HepG2 (cell line): ENCODE results near the gene LRRC42. TPM values are rescaled to one million over a fixed set of nuclear protein-coding genes. Genes with fewer than 3 reads are reported as not detected.

Experiments used
- ADNP ChIP-seq: sonication (generic); formaldehyde crosslinking; IDR thresholded peaks from 2 replicates; pipeline ENCODE4 v1.4.0; 2020; ENCODE audit warnings: missing genetic modification reagents
- ETV5 ChIP-seq: IDR thresholded peaks from 2 replicates; pipeline ENCODE4 v1.6.1; 2018; ENCODE audit warnings: missing biosample characterization, missing genetic modification reagents, inconsistent platforms, borderline replicate concordance
- FOXM1 ChIP-seq: sonication (generic); formaldehyde crosslinking; IDR thresholded peaks from 2 replicates; pipeline ENCODE4 v1.5.0; 2020; ENCODE audit warnings: missing genetic modification reagents
- GTF2F1 ChIP-seq: fragments of 150-350 bp; IDR thresholded peaks from 2 replicates; pipeline ENCODE4 v1.6.1; 2014; ENCODE audit warnings: low read length
- HDAC2 ChIP-seq: sonication (generic); formaldehyde crosslinking; IDR thresholded peaks from 2 replicates; pipeline ENCODE4 v1.4.0; 2020; ENCODE audit warnings: missing genetic modification reagents
- HNF4A ChIP-seq: sonication (generic); formaldehyde crosslinking; IDR thresholded peaks from 2 replicates; pipeline ENCODE4 v1.4.0; 2020; ENCODE audit warnings: missing genetic modification reagents
- HNF4G ChIP-seq, 2 experiments: sonication (generic) in 1 of 2; formaldehyde crosslinking in 1 of 2; IDR thresholded peaks; 2 replicates each; pipeline versions ENCODE4 v1.4.0 to v1.6.1; 2011 to 2020; ENCODE audit warnings: borderline replicate concordance in 2 of 2, low read depth in 2 of 2, mild to moderate bottlenecking in 2 of 2, low read length in 1 of 2, missing genetic modification reagents in 1 of 2, moderate library complexity in 1 of 2
- JARID2 ChIP-seq: sonication (generic); formaldehyde crosslinking; IDR thresholded peaks from 2 replicates; pipeline ENCODE4 v1.8.1; 2023; ENCODE audit warnings: missing genetic modification reagents, inconsistent platforms; ENCODE audit not compliant: insufficient replicate concordance
- KDM3A ChIP-seq: IDR thresholded peaks from 2 replicates; pipeline ENCODE4 v1.6.1; 2018; ENCODE audit warnings: low read depth, missing compliant biosample characterization
- MAFG ChIP-seq: sonication (generic); formaldehyde crosslinking; IDR thresholded peaks from 2 replicates; pipeline ENCODE4 v1.5.1; 2020; ENCODE audit warnings: mild to moderate bottlenecking, missing genetic modification reagents
- RXRA ChIP-seq: sonication (generic); formaldehyde crosslinking; IDR thresholded peaks from 2 replicates; pipeline ENCODE4 v1.5.1; 2020; ENCODE audit warnings: missing genetic modification reagents
- TARDBP ChIP-seq: sonication (generic); formaldehyde crosslinking; IDR thresholded peaks from 2 replicates; pipeline ENCODE4 v1.8.0; 2022; ENCODE audit warnings: mild to moderate bottlenecking, missing genetic modification reagents
- TBX2 ChIP-seq: sonication (generic); formaldehyde crosslinking; IDR thresholded peaks from 2 replicates; pipeline ENCODE4 v1.5.0; 2020; ENCODE audit warnings: missing genetic modification reagents, mild to moderate bottlenecking, borderline replicate concordance
- THAP11 ChIP-seq: IDR thresholded peaks from 2 replicates; pipeline ENCODE4 v1.6.1; 2016; ENCODE audit warnings: missing biosample characterization, missing genetic modification reagents
- ZBTB21 ChIP-seq: sonication (generic); formaldehyde crosslinking; IDR thresholded peaks from 2 replicates; pipeline ENCODE4 v1.4.0; 2020; ENCODE audit warnings: missing genetic modification reagents
- ZBTB37 ChIP-seq: sonication (generic); formaldehyde crosslinking; IDR thresholded peaks from 2 replicates; pipeline ENCODE4 v1.4.0; 2020; ENCODE audit warnings: mild to moderate bottlenecking, missing genetic modification reagents
- ZBTB7A ChIP-seq: sonication (generic); formaldehyde crosslinking; IDR thresholded peaks from 2 replicates; pipeline ENCODE4 v1.8.0; 2022; ENCODE audit warnings: mild to moderate bottlenecking, missing genetic modification reagents
- ZMYM3 ChIP-seq: sonication (generic); formaldehyde crosslinking; IDR thresholded peaks from 2 replicates; pipeline ENCODE4 v1.5.1; 2020; ENCODE audit warnings: mild to moderate bottlenecking, missing genetic modification reagents
- ZNF251 ChIP-seq: sonication (generic); formaldehyde crosslinking; IDR thresholded peaks from 2 replicates; pipeline ENCODE4 v1.9.0; 2021; ENCODE audit warnings: mild to moderate bottlenecking, missing genetic modification reagents
- ZNF362 ChIP-seq: sonication (generic); formaldehyde crosslinking; IDR thresholded peaks from 2 replicates; pipeline ENCODE4 v1.4.0; 2020; ENCODE audit warnings: missing genetic modification reagents, mild to moderate bottlenecking, borderline replicate concordance
- polyA plus RNA-seq, 8 experiments: library from polyadenylated mRNA; depleted of rRNA in 3 of 8; stranded (reverse) in 7 of 8; unstranded in 1 of 8; fragments of >200 nt; fragmentation: Illumina TruSeq in 4 of 8; extraction: Trizol in 4 of 8; gene quantifications; 2 replicates each; pipeline versions ENCODE4 v1.2.1 to v1.2.3, GENCODE V29; 2011 to 2016; ENCODE audit warnings: low read depth in 4 of 8, missing spikeins in 1 of 8, mixed read lengths in 1 of 8; ENCODE audit not compliant: insufficient read depth in 1 of 8
- total RNA-seq, 5 experiments: library from RNA; depleted of rRNA; stranded (reverse); fragments of >200 nt; fragmentation: Illumina TruSeq; extraction: Trizol; gene quantifications; 2 replicates each; pipeline ENCODE4 v1.2.3, GENCODE V29; 2016; ENCODE audit warnings: low read depth in 1 of 5
- TF ChIP-seq, protein P1 (sequence below): IDR thresholded peaks from 2 replicates; pipeline ENCODE4 v1.6.1; 2016; ENCODE audit warnings: low read depth, borderline replicate concordance
- TF ChIP-seq, protein P2 (sequence below): sonication (generic); formaldehyde crosslinking; IDR thresholded peaks from 2 replicates; pipeline ENCODE4 v1.5.0; 2020; ENCODE audit warnings: mild to moderate bottlenecking, missing genetic modification reagents, borderline replicate concordance
- TF ChIP-seq, protein P3 (sequence below): sonication (generic); formaldehyde crosslinking; IDR thresholded peaks from 2 replicates; pipeline ENCODE4 v1.4.0; 2020; ENCODE audit warnings: missing genetic modification reagents

LRRC42 gene
- total and polyA plus RNA-seq, 2 of the 13 experiments (the other 11 are each of a cell fraction or from before 2014, with no cell fraction given): 30.6 to 43.6 TPM

DNA sequence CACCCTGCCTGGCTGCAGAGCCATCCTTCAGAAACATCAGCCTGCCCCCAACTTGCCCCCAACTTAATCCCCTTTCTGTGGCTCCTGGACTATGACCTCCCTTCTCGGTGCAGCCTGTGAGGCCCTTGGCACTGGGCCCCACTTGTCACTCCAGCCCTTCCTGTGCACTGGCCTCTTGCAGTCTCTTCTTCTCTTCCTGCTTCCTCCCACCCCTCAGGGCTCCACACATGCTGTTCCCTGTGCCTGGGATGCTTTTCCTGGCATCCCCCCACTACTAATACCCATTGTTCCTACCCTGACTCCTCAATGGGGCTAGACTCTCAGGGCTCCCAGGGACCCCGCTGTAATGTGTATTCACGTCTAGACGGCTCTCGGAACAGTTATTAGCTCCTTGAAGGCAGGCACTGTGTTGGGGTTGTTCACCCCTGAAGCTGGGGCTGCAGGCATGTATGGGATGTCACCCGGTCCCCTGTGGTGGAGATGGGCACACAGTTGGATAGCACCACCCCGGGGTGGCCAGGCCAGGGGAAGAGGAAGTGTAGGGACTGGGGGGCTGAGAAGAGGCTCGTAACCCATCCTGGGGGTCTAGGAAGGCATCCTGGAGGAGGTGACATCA is 67.4 kb downstream of the LRRC42 start (continued):
- TF ChIP-seq ZBTB37 (CRISPR knock-in tag) (no peak), RXRA (peak; percentile 29; the same call in 1 of the 2 replicates), ZMYM3 (peak; percentile 98), TBX2 (peak; percentile 25; the same call in 1 of the 2 replicates), ZBTB21 (CRISPR knock-in tag) (no peak), ETV5 (CRISPR knock-in tag) (peak; percentile 46; the same call in 1 of the 2 replicates), HNF4G (IDR thresholded peaks at IDR 0.05; ENCODE audit: borderline replicate concordance, low read depth, low read length) (peak; percentile 72), HNF4G (CRISPR knock-in tag; IDR thresholded peaks at IDR 0.05; ENCODE audit: borderline replicate concordance, low read depth) (no peak), ZNF251 (CRISPR knock-in tag) (no peak), ZBTB7A (CRISPR knock-in tag) (no peak), THAP11 (CRISPR knock-in tag) (0 out of 2 replicates have a peak, but pooled peaks have one; percentile 44), HNF4A (peak; percentile 62), MAFG (CRISPR knock-in tag) (no peak), FOXM1 (no peak), JARID2 (CRISPR knock-in tag) (no peak), HDAC2 (peak; percentile 25; the same call in 1 of the 2 replicates), ADNP (peak; percentile 52; the same call in 1 of the 2 replicates), ZNF362 (CRISPR knock-in tag) (no peak), GTF2F1 (no peak), KDM3A (no peak), TARDBP (no peak)
- TF ChIP-seq, protein P1, sequence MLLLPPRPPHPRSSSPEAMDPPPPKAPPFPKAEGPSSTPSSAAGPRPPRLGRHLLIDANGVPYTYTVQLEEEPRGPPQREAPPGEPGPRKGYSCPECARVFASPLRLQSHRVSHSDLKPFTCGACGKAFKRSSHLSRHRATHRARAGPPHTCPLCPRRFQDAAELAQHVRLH (CRISPR knock-in tag): peak; percentile 41; the same call in 1 of the 2 replicates
- TF ChIP-seq, protein P2, sequence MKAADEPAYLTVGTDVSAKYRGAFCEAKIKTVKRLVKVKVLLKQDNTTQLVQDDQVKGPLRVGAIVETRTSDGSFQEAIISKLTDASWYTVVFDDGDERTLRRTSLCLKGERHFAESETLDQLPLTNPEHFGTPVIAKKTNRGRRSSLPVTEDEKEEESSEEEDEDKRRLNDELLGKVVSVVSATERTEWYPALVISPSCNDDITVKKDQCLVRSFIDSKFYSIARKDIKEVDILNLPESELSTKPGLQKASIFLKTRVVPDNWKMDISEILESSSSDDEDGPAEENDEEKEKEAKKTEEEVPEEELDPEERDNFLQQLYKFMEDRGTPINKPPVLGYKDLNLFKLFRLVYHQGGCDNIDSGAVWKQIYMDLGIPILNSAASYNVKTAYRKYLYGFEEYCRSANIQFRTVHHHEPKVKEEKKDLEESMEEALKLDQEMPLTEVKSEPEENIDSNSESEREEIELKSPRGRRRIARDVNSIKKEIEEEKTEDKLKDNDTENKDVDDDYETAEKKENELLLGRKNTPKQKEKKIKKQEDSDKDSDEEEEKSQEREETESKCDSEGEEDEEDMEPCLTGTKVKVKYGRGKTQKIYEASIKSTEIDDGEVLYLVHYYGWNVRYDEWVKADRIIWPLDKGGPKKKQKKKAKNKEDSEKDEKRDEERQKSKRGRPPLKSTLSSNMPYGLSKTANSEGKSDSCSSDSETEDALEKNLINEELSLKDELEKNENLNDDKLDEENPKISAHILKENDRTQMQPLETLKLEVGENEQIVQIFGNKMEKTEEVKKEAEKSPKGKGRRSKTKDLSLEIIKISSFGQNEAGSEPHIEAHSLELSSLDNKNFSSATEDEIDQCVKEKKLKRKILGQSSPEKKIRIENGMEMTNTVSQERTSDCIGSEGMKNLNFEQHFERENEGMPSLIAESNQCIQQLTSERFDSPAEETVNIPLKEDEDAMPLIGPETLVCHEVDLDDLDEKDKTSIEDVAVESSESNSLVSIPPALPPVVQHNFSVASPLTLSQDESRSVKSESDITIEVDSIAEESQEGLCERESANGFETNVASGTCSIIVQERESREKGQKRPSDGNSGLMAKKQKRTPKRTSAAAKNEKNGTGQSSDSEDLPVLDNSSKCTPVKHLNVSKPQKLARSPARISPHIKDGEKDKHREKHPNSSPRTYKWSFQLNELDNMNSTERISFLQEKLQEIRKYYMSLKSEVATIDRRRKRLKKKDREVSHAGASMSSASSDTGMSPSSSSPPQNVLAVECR (CRISPR knock-in tag): peak; percentile 21; the same call in 1 of the 2 replicates
- TF ChIP-seq, protein P3, sequence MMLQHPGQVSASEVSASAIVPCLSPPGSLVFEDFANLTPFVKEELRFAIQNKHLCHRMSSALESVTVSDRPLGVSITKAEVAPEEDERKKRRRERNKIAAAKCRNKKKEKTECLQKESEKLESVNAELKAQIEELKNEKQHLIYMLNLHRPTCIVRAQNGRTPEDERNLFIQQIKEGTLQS (CRISPR knock-in tag): no peak
